Measurements from ENCODE around the gene OR2S2. TPM values are rescaled to one million over a fixed set of nuclear protein-coding genes. Genes with fewer than 3 reads are reported as not detected.

Gene OR2S2
- total and polyA plus RNA-seq, 7 donors: not detected

- peaks cover 0 to 6% (median 0%) of the 10 kb centered on the region in 3 donors for H3K27me3 ChIP-seq
- intact Hi-C loops (cut with DNase I): no loop called here
- H3K4me1 ChIP-seq: no peaks in the 10 kb centered on the region
- H3K9me3 ChIP-seq: no peaks in the 10 kb centered on the region
- no peak overlapping the region for H3K27ac ChIP-seq
- H3K36me3 ChIP-seq: no peaks in the 10 kb centered on the region
- TF ChIP-seq EP300 (IDR thresholded peaks at IDR 0.05) (no peak), POLR2A (IDR thresholded peaks at IDR 0.05) (no peak), CTCF (IDR thresholded peaks at IDR 0.05) (no peak), POLR2AphosphoS5 (IDR thresholded peaks at IDR 0.05) (no peak)
- no peak for DNase-seq
- no peak overlapping the region for H3K4me3 ChIP-seq
- 90% methylated on average over 3 of the region's 3 CpGs for WGBS, 2 donors
Measured at GRCh38 chr9:35990155-35990554, 32.2 kb upstream of the OR2S2 start.

GRCh38 chr9:35984021-35984420 is 26.1 kb upstream of the OR2S2 start:
- H3K27me3 ChIP-seq: no peaks in the 10 kb centered on the region
- no peak overlapping the region for H3K4me3 ChIP-seq
- H3K36me3 ChIP-seq: no peaks in the 10 kb centered on the region
- no peaks in the 10 kb centered on the region for H3K4me1 ChIP-seq
- H3K27ac ChIP-seq: no peak overlapping the region
- intact Hi-C loops (cut with DNase I): no loop called here
- H3K9me3 ChIP-seq: no peaks in the 10 kb centered on the region
- 27 to 54% methylated on average over 1 of the region's 1 CpG for WGBS, 2 donors
- DNase-seq: no peak
- no peak for TF ChIP-seq EP300 (IDR thresholded peaks at IDR 0.05)
- TF ChIP-seq POLR2AphosphoS5 (IDR thresholded peaks at IDR 0.05): no peak
- TF ChIP-seq CTCF (IDR thresholded peaks at IDR 0.05): no peak
- no peak for TF ChIP-seq POLR2A (IDR thresholded peaks at IDR 0.05)

- no peaks in the 10 kb centered on the region for H3K9me3 ChIP-seq
- H3K4me1 ChIP-seq: no peaks in the 10 kb centered on the region
- no peak overlapping the region for H3K4me3 ChIP-seq
- no peak overlapping the region for H3K27ac ChIP-seq
- intact Hi-C loops (cut with DNase I): no loop called here
- WGBS, 2 donors: 0 to 20% methylated on average over 2 of the region's 2 CpGs
- H3K36me3 ChIP-seq: no peaks in the 10 kb centered on the region
- no peaks in the 10 kb centered on the region for H3K27me3 ChIP-seq
- TF ChIP-seq EP300 (IDR thresholded peaks at IDR 0.05) (no peak), POLR2AphosphoS5 (IDR thresholded peaks at IDR 0.05) (no peak), CTCF (IDR thresholded peaks at IDR 0.05) (no peak), POLR2A (IDR thresholded peaks at IDR 0.05) (no peak)
- DNase-seq: no peak
Measured at GRCh38 chr9:35981699-35982098, 23.7 kb upstream of the OR2S2 start.

- TF ChIP-seq EP300 (IDR thresholded peaks at IDR 0.05) (no peak), POLR2A (IDR thresholded peaks at IDR 0.05) (no peak), POLR2AphosphoS5 (IDR thresholded peaks at IDR 0.05) (no peak), CTCF (IDR thresholded peaks at IDR 0.05) (no peak)
- no peaks in the 10 kb centered on the region for H3K36me3 ChIP-seq
- WGBS, 2 donors: 89 to 92% methylated on average over 3 of the region's 3 CpGs
- no peak overlapping the region for H3K27ac ChIP-seq
- peaks cover 0 to 2% (median 1%) of the 10 kb centered on the region in 4 donors for H3K9me3 ChIP-seq
- no peak for DNase-seq
- no peaks in the 10 kb centered on the region for H3K27me3 ChIP-seq
- intact Hi-C loops (cut with DNase I): no loop called here
- no peak overlapping the region for H3K4me3 ChIP-seq
- H3K4me1 ChIP-seq: no peaks in the 10 kb centered on the region
Measured at GRCh38 chr9:35980289-35981011, 22.5 kb upstream of the OR2S2 start.

GRCh38 chr9:35978792-35979191 is 20.8 kb upstream of the OR2S2 start:
- peaks cover 0 to 5% (median 3%) of the 10 kb centered on the region in 3 donors for H3K27me3 ChIP-seq
- no peak overlapping the region for H3K4me3 ChIP-seq
- H3K9me3 ChIP-seq: peaks cover 0 to 12% (median 5%) of the 10 kb centered on the region in 4 donors
- WGBS, 2 donors: 90 to 92% methylated on average over 6 of the region's 6 CpGs
- TF ChIP-seq CTCF (IDR thresholded peaks at IDR 0.05) (no peak), POLR2A (IDR thresholded peaks at IDR 0.05) (no peak), POLR2AphosphoS5 (IDR thresholded peaks at IDR 0.05) (no peak), EP300 (IDR thresholded peaks at IDR 0.05) (no peak)
- intact Hi-C loops (cut with DNase I): no loop called here
- H3K36me3 ChIP-seq: no peaks in the 10 kb centered on the region
- H3K27ac ChIP-seq: no peak overlapping the region
- H3K4me1 ChIP-seq: no peaks in the 10 kb centered on the region
- DNase-seq: no peak
